Renal pelvis (tissue), 4 donors: Measurements from ENCODE around the gene MINK1. TPM values are rescaled to one million over a fixed set of nuclear protein-coding genes. Genes with fewer than 3 reads are reported as not detected.

ENCODE experiments used
- DNase-seq: peaks from one replicate; pipeline ENCODE4 v3.0.0-alpha.2; 2013
- polyA plus RNA-seq, 3 donors: library from polyadenylated mRNA; unstranded; fragments of 120-200 nt; gene quantifications; one replicate each; pipeline ENCODE4 v1.2.1, GENCODE V29; 2013; ENCODE audit not compliant: insufficient read length in 3 of 3

MINK1 gene
- polyA plus RNA-seq, 3 donors: 51.2 to 70.4 (median 69.7) TPM

DNA sequence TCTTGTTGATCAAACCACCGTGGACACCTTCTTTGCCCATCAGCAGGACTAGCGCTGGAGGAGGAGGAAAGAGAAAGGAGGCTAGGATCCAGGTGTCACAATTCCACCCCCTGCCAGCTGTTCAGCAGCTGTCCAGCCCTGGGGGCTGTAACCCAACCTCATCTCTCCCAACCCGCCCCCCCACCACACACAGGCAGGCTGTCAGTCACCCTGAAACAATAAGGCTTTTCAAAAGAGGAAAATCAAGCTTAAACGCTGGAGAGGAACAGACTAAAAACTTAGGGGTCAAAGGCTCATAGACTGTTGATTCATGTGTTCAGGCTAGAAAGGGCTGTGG is 112.8 kb downstream of the MINK1 start:
- no peak for DNase-seq

DNA sequence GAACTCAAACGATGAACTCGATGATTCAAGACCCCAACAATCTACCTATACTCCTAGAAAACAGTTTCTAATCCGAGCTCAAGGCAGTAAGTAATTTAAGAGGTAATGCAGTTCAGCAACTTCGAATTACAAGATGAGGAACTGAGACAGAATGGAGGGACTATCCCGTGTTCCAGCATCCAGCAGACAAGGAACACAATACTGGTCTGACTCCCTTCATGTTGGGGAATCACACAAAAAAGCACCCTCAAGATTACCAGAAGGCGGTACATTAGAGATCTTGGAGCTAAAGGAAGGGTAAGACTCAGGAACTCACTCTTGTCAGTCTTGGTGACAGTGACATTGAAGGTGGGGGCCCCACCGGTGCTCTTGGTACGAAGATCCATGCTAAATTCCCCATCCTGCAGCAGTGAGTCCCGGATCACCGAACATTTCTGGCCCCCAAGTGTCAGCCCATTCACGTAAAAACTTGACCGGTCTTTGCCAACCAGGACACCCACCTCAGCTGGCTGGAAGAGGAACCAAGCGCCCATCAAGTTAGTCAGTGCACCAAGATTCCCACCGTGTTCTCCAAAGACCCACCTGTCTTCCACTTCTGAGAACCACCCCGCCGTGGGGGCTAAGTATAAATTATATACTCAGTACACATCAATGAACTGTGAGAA is 113.3 kb downstream of the MINK1 start:
- no peak for DNase-seq

DNA sequence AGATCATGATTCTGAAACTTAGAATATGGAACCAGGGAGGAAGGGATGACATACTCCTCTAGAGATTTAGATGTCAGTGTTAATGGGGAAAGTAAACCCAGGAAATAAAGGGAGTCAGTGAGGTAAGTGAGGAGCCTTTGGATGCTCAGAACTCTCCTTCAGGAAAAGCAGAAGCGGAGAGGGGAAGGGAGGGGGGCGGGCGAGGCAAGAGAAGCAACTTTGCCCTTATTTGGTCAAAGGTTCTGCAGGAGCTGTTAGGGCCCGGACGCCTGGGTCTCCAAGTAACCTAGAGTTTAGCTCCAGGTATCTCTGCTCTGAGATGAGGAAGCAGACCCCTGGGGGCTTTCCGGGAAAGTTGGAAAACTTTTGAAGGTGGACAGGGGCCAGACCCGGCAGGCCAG is 113.9 kb downstream of the MINK1 start:
- no peak for DNase-seq

Other genes starting within 250 kb of the MINK1 start
- gene SMTNL2, start 248.8 kb upstream of the MINK1 start, polyA plus RNA-seq: 10 to 100 TPM; 67.4 to 70.0 (median 67.8) TPM
- gene ALOX15, start 191.7 kb upstream of the MINK1 start, polyA plus RNA-seq: under 1 TPM; 0.22 to 0.56 (median 0.47) TPM
- 10 to 100 TPM; 50.9 to 56.5 (median 51.3) TPM for gene PELP1, start 129.2 kb upstream of the MINK1 start, polyA plus RNA-seq
- gene ARRB2, start 122.7 kb upstream of the MINK1 start, polyA plus RNA-seq: 10 to 100 TPM; 32.8 to 36.6 (median 36.5) TPM
- gene MED11, start 101.9 kb upstream of the MINK1 start, polyA plus RNA-seq: 10 to 100 TPM; 27.3 to 29.7 (median 27.6) TPM
- 1 to 10 TPM in 1 of 3 donors, under 1 TPM in 2; 0.37 to 1.0 (median 0.58) TPM for gene ZMYND15, start 93.5 kb upstream of the MINK1 start, polyA plus RNA-seq
- gene CXCL16, start 93.4 kb upstream of the MINK1 start, polyA plus RNA-seq: 10 to 100 TPM; 10.2 to 16.1 (median 14.1) TPM
- gene TM4SF5, start 61.5 kb upstream of the MINK1 start, polyA plus RNA-seq: 1 to 10 TPM; 2.4 to 3.7 (median 2.5) TPM
- under 1 TPM; 0.39 to 0.74 (median 0.65) TPM for gene VMO1, start 47.0 kb upstream of the MINK1 start, polyA plus RNA-seq
- 10 to 100 TPM; 10.7 to 14.5 (median 12.5) TPM for gene GLTPD2, start 44.4 kb upstream of the MINK1 start, polyA plus RNA-seq
- gene PSMB6, start 37.2 kb upstream of the MINK1 start, polyA plus RNA-seq: 100 to 1,000 TPM; 130 to 146 (median 145) TPM
- gene PLD2, start 26.2 kb upstream of the MINK1 start, polyA plus RNA-seq: 10 to 100 TPM; 35.1 to 53.7 (median 45.2) TPM
- 1 to 10 TPM; 1.6 to 2.1 (median 1.8) TPM for gene C17orf107, start 66.2 kb downstream of the MINK1 start, polyA plus RNA-seq
- 1 to 10 TPM; 1.1 to 2.7 (median 1.4) TPM for gene CHRNE, start 69.8 kb downstream of the MINK1 start, polyA plus RNA-seq
- 1 to 10 TPM; 2.1 to 2.7 (median 2.6) TPM for gene GP1BA, start 98.9 kb downstream of the MINK1 start, polyA plus RNA-seq
- gene SLC25A11, start 106.7 kb downstream of the MINK1 start, polyA plus RNA-seq: 10 to 100 TPM; 77.1 to 93.9 (median 85.5) TPM
- 100 to 1,000 TPM; 129 to 146 (median 134) TPM for gene RNF167, start 106.9 kb downstream of the MINK1 start, polyA plus RNA-seq
- 100 to 1,000 TPM; 401 to 502 (median 460) TPM for gene PFN1, start 115.2 kb downstream of the MINK1 start, polyA plus RNA-seq
- 10 to 100 TPM; 26.2 to 30.9 (median 28.9) TPM for gene ENO3, start 117.8 kb downstream of the MINK1 start, polyA plus RNA-seq
- 100 to 1,000 TPM in 1 of 3 donors, 10 to 100 TPM in 2; 99.6 to 111 (median 100.0) TPM for gene SPAG7, start 134.5 kb downstream of the MINK1 start, polyA plus RNA-seq
- 10 to 100 TPM; 25.3 to 35.7 (median 34.8) TPM for gene CAMTA2, start 154.3 kb downstream of the MINK1 start, polyA plus RNA-seq
- gene INCA1, start 164.2 kb downstream of the MINK1 start, polyA plus RNA-seq: 1 to 10 TPM; 6.9 to 9.5 (median 9.3) TPM
- gene KIF1C, start 164.6 kb downstream of the MINK1 start, polyA plus RNA-seq: 10 to 100 TPM; 89.4 to 99.7 (median 90.9) TPM
- under 1 TPM; 0.24 to 0.42 (median 0.41) TPM for gene SLC52A1, start 202.1 kb downstream of the MINK1 start, polyA plus RNA-seq
- 10 to 100 TPM; 13.7 to 16.9 (median 15.0) TPM for gene ZFP3, start 245.1 kb downstream of the MINK1 start, polyA plus RNA-seq